K562 (cell line): ENCODE data around the gene CSNK2A1. TPM values are rescaled to one million over a fixed set of nuclear protein-coding genes. Genes with fewer than 3 reads are reported as not detected.

Experiments
- KHSRP ChIP-seq: fragments of 450-650 bp; IDR thresholded peaks from 2 replicates; pipeline ENCODE4 v1.6.1; 2017
- KLF16 ChIP-seq: IDR thresholded peaks from 2 replicates; pipeline ENCODE4 v1.6.1; 2016; ENCODE audit warnings: antibody characterized with exemption
- MAFF ChIP-seq: IDR thresholded peaks from 2 replicates; pipeline ENCODE4 v1.6.1; 2012; ENCODE audit warnings: low read length, improper control_type of control experiment
- RFX5 ChIP-seq: IDR thresholded peaks from 2 replicates; pipeline ENCODE4 v1.6.1; 2011; ENCODE audit warnings: low read depth, mild to moderate bottlenecking, improper control_type of control experiment, low read length
- SMC3 ChIP-seq: conservative IDR thresholded peaks from 2 replicates; pipeline ENCODE4 v1.6.1; 2011; ENCODE audit warnings: low read depth, low read length, improper control_type of control experiment; ENCODE audit not compliant: insufficient read depth
- TEAD4 ChIP-seq, 2 experiments: sonication (generic) in 1 of 2; formaldehyde crosslinking in 1 of 2; IDR thresholded peaks; 2 replicates each; pipeline versions ENCODE4 v1.6.1 to v1.8.0; 2012 to 2022; ENCODE audit warnings: borderline replicate concordance in 1 of 2, inconsistent platforms in 1 of 2, low read length in 1 of 2, mild to moderate bottlenecking in 1 of 2, missing genetic modification reagents in 1 of 2
- polyA plus RNA-seq, 8 experiments: library from polyadenylated mRNA; depleted of rRNA in 4 of 8; stranded (reverse) in 5 of 8; unstranded in 3 of 8; fragments of >200 nt; fragmentation: Nextera tagmentation in 2 of 8; fragmentation: Illumina TruSeq in 1 of 8; extraction: Ambion mirVana in 2 of 8; extraction: Trizol in 1 of 8; gene quantifications; 2 replicates each; pipeline versions ENCODE4 v1.2.1 to v1.2.3, GENCODE V29; 2011 to 2014; ENCODE audit warnings: inconsistent platforms in 1 of 8, missing spikeins in 1 of 8
- total RNA-seq, 7 experiments: library from RNA; depleted of rRNA in 6 of 7; stranded (reverse); fragments of >200 nt in 6 of 7; fragmentation: Illumina TruSeq in 2 of 7; extraction: Trizol in 2 of 7; gene quantifications; 2 replicates each; pipeline versions ENCODE4 v1.2.1 to v1.2.3, GENCODE V29; 2011 to 2021; ENCODE audit warnings: low replicate concordance in 1 of 7
- TF ChIP-seq, protein P1 (sequence below): sonication (generic); formaldehyde crosslinking; IDR thresholded peaks from 2 replicates; pipeline ENCODE4 v1.8.1; 2023; ENCODE audit warnings: missing genetic modification reagents, mild to moderate bottlenecking, borderline replicate concordance
- TF ChIP-seq, protein P2 (sequence below): sonication (generic); formaldehyde crosslinking; IDR thresholded peaks from 2 replicates; pipeline ENCODE4 v1.8.0; 2022; ENCODE audit warnings: missing genetic modification reagents, mild to moderate bottlenecking, borderline replicate concordance
- TF ChIP-seq, protein P3 (sequence below): fragments of 250-450 bp; sonication (Bioruptor Pico); IDR thresholded peaks from 2 replicates; pipeline ENCODE4 v1.4.0; 2020
- TF ChIP-seq, protein P4 (sequence below): IDR thresholded peaks from 3 replicates; pipeline ENCODE4 v1.6.1; 2011; ENCODE audit warnings: borderline replicate concordance, mild to moderate bottlenecking, moderate library complexity; ENCODE audit not compliant: insufficient read length; ENCODE audit errors: extremely low read depth
- TF ChIP-seq, protein P5 (sequence below): sonication (generic); formaldehyde crosslinking; IDR thresholded peaks from 2 replicates; pipeline ENCODE4 v1.8.0; 2023; ENCODE audit warnings: mild to moderate bottlenecking, missing genetic modification reagents
- TF ChIP-seq, protein P6 (sequence below): sonication (generic); formaldehyde crosslinking; IDR thresholded peaks from 2 replicates; pipeline ENCODE4 v1.8.1; 2023; ENCODE audit warnings: mild to moderate bottlenecking, missing genetic modification reagents

Gene CSNK2A1
- total and polyA plus RNA-seq, 9 of the 15 experiments (the other 6 are each of a cell fraction or from before 2014, with no cell fraction given) = 71.0 to 251 (median 103) TPM

DNA sequence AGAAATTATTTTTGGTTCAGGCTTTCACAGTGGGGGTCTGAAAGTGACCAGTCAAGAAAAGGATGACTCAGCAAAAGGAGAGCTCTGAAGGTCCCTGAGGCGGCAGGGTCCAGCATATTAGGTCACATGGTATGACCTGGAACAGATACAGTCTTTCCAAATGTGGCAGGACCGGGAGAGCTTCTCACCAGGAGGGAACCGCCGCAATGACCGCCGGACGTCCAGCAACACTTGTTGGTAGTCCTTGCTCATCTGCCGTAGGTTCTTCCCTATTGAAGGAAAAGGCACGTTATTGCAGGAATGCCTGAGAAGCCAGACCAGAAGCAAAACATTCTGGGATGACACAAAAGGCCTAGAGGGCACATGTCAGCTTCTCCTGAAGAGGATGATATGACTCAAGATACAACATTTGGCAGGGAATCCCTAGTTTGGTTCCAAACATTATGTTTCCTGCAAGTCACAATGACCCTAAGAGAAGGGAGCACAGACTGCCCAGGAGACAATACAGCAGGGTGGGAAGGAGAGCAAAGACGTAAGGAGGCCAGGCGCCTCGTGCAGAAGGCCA, 98.6 kb downstream of the CSNK2A1 start (continued):
- TF ChIP-seq, protein P1, sequence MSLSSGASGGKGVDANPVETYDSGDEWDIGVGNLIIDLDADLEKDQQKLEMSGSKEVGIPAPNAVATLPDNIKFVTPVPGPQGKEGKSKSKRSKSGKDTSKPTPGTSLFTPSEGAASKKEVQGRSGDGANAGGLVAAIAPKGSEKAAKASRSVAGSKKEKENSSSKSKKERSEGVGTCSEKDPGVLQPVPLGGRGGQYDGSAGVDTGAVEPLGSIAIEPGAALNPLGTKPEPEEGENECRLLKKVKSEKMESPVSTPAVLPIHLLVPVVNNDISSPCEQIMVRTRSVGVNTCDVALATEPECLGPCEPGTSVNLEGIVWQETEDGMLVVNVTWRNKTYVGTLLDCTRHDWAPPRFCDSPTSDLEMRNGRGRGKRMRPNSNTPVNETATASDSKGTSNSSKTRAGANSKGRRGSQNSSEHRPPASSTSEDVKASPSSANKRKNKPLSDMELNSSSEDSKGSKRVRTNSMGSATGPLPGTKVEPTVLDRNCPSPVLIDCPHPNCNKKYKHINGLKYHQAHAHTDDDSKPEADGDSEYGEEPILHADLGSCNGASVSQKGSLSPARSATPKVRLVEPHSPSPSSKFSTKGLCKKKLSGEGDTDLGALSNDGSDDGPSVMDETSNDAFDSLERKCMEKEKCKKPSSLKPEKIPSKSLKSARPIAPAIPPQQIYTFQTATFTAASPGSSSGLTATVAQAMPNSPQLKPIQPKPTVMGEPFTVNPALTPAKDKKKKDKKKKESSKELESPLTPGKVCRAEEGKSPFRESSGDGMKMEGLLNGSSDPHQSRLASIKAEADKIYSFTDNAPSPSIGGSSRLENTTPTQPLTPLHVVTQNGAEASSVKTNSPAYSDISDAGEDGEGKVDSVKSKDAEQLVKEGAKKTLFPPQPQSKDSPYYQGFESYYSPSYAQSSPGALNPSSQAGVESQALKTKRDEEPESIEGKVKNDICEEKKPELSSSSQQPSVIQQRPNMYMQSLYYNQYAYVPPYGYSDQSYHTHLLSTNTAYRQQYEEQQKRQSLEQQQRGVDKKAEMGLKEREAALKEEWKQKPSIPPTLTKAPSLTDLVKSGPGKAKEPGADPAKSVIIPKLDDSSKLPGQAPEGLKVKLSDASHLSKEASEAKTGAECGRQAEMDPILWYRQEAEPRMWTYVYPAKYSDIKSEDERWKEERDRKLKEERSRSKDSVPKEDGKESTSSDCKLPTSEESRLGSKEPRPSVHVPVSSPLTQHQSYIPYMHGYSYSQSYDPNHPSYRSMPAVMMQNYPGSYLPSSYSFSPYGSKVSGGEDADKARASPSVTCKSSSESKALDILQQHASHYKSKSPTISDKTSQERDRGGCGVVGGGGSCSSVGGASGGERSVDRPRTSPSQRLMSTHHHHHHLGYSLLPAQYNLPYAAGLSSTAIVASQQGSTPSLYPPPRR (CRISPR knock-in tag) = no peak
- TF ChIP-seq RFX5 (no peak), MAFF (peak; percentile 99), TEAD4 (IDR thresholded peaks at IDR 0.05; ENCODE audit: low read length) (no peak), TEAD4 (CRISPR knock-in tag; IDR thresholded peaks at IDR 0.05; ENCODE audit: borderline replicate concordance) (no peak), KLF16 (no peak), SMC3 (no peak), KHSRP (no peak)
- TF ChIP-seq, protein P2, sequence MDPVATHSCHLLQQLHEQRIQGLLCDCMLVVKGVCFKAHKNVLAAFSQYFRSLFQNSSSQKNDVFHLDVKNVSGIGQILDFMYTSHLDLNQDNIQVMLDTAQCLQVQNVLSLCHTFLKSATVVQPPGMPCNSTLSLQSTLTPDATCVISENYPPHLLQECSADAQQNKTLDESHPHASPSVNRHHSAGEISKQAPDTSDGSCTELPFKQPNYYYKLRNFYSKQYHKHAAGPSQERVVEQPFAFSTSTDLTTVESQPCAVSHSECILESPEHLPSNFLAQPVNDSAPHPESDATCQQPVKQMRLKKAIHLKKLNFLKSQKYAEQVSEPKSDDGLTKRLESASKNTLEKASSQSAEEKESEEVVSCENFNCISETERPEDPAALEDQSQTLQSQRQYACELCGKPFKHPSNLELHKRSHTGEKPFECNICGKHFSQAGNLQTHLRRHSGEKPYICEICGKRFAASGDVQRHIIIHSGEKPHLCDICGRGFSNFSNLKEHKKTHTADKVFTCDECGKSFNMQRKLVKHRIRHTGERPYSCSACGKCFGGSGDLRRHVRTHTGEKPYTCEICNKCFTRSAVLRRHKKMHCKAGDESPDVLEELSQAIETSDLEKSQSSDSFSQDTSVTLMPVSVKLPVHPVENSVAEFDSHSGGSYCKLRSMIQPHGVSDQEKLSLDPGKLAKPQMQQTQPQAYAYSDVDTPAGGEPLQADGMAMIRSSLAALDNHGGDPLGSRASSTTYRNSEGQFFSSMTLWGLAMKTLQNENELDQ = no peak
- TF ChIP-seq, protein P3, sequence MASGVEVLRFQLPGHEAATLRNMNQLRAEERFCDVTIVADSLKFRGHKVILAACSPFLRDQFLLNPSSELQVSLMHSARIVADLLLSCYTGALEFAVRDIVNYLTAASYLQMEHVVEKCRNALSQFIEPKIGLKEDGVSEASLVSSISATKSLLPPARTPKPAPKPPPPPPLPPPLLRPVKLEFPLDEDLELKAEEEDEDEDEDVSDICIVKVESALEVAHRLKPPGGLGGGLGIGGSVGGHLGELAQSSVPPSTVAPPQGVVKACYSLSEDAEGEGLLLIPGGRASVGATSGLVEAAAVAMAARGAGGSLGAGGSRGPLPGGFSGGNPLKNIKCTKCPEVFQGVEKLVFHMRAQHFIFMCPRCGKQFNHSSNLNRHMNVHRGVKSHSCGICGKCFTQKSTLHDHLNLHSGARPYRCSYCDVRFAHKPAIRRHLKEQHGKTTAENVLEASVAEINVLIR (CRISPR knock-in tag) = no peak
- TF ChIP-seq, protein P4, sequence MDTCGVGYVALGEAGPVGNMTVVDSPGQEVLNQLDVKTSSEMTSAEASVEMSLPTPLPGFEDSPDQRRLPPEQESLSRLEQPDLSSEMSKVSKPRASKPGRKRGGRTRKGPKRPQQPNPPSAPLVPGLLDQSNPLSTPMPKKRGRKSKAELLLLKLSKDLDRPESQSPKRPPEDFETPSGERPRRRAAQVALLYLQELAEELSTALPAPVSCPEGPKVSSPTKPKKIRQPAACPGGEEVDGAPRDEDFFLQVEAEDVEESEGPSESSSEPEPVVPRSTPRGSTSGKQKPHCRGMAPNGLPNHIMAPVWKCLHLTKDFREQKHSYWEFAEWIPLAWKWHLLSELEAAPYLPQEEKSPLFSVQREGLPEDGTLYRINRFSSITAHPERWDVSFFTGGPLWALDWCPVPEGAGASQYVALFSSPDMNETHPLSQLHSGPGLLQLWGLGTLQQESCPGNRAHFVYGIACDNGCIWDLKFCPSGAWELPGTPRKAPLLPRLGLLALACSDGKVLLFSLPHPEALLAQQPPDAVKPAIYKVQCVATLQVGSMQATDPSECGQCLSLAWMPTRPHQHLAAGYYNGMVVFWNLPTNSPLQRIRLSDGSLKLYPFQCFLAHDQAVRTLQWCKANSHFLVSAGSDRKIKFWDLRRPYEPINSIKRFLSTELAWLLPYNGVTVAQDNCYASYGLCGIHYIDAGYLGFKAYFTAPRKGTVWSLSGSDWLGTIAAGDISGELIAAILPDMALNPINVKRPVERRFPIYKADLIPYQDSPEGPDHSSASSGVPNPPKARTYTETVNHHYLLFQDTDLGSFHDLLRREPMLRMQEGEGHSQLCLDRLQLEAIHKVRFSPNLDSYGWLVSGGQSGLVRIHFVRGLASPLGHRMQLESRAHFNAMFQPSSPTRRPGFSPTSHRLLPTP = no peak
- TF ChIP-seq, protein P5, sequence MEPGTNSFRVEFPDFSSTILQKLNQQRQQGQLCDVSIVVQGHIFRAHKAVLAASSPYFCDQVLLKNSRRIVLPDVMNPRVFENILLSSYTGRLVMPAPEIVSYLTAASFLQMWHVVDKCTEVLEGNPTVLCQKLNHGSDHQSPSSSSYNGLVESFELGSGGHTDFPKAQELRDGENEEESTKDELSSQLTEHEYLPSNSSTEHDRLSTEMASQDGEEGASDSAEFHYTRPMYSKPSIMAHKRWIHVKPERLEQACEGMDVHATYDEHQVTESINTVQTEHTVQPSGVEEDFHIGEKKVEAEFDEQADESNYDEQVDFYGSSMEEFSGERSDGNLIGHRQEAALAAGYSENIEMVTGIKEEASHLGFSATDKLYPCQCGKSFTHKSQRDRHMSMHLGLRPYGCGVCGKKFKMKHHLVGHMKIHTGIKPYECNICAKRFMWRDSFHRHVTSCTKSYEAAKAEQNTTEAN (CRISPR knock-in tag) = no peak
- TF ChIP-seq, protein P6, sequence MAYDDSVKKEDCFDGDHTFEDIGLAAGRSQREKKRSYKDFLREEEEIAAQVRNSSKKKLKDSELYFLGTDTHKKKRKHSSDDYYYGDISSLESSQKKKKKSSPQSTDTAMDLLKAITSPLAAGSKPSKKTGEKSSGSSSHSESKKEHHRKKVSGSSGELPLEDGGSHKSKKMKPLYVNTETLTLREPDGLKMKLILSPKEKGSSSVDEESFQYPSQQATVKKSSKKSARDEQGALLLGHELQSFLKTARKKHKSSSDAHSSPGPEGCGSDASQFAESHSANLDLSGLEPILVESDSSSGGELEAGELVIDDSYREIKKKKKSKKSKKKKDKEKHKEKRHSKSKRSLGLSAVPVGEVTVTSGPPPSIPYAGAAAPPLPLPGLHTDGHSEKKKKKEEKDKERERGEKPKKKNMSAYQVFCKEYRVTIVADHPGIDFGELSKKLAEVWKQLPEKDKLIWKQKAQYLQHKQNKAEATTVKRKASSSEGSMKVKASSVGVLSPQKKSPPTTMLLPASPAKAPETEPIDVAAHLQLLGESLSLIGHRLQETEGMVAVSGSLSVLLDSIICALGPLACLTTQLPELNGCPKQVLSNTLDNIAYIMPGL (CRISPR knock-in tag) = no peak
